NCI-H524 treated with DMSO at 0.1 percent for 48 hours (cell line): ENCODE measurements around the gene RPS4Y1.

Experiments used
- DNase-seq: peaks from one replicate; lab custom pipeline; 2025; lab: John Stamatoyannopoulos, UW

RPS4Y1 gene

GRCh38 chrY:2883561-2883960, 42.2 kb downstream of the RPS4Y1 start:
- DNase-seq, result no peak

- DNase-seq, result no peak
Observed at GRCh38 chrY:2885880-2886279, 44.5 kb downstream of the RPS4Y1 start.

- no peak for DNase-seq
Observed at GRCh38 chrY:2887386-2887785, 46.0 kb downstream of the RPS4Y1 start.

GRCh38 chrY:2887955-2888354, 46.6 kb downstream of the RPS4Y1 start:
- no peak for DNase-seq

- no peak for DNase-seq
Observed at GRCh38 chrY:2893471-2893870, 52.1 kb downstream of the RPS4Y1 start.

- no peak for DNase-seq
Observed at GRCh38 chrY:2896050-2896449, 54.6 kb downstream of the RPS4Y1 start.

GRCh38 chrY:2907356-2907755, 66.0 kb downstream of the RPS4Y1 start:
- no peak for DNase-seq

GRCh38 chrY:2913066-2913815, 71.8 kb downstream of the RPS4Y1 start:
- DNase-seq, result no peak
